ENCODE results near the gene NTRK3.

The NTRK3 gene

DNA sequence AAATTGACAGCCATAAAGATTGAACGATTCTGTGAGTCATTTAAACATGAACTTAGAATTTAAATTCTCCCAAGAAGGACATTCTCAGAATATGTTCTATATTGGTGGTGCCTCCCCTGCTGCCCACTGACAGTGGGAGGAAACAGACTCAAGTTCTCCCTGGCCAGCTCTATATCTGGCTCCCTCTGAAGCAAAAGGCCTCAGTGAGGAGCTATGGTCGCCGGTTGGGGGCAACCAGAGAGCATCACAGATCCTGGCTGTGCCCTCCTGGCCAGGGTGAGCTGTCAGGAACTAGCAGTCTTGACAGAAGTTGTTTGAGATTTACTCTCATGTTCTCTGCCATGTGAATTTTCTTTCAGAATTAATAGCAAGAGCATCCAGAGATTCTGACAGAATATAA, 285.5 kb downstream of the NTRK3 start:
- DNase-seq: no peak

DNA sequence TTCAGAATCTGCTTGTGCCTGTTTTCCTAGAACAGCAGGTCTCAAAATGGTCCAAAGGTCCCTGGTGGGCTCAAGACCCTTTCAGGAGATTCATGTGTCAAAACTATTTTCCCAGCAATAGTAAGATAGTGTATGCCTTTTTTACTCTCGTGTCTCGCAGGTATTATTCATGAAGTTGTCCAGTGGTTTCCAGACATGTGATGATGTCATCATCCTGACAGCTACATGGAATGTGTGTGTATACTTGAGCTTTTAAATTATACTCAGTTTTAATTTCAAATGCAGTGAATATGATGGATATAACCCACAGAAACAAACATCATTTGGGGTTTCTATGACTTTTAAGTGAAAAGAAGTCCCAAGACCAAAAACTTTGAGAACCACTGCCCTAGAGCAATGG, 288.6 kb downstream of the NTRK3 start:
- no peak for DNase-seq

DNA sequence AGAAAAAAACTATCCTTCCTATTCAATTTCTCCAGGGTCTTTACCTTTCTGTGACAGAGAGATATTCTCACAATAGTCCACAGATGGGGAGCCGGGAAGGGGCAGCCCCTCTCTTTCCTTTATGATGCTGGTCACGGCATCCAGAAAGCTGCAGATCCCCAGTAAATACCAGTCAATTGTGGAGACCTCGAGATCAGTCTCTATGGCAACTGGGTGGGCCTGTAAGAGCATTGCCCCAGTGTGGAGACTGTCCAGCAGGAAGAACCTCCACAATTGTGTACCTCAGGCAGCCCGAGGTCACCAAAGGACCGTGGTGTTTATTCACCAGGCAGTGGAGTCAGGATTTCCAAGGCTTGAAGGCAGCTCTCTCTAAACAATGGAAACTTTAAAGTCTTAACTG, 291.2 kb downstream of the NTRK3 start:
- no peak for DNase-seq

DNA sequence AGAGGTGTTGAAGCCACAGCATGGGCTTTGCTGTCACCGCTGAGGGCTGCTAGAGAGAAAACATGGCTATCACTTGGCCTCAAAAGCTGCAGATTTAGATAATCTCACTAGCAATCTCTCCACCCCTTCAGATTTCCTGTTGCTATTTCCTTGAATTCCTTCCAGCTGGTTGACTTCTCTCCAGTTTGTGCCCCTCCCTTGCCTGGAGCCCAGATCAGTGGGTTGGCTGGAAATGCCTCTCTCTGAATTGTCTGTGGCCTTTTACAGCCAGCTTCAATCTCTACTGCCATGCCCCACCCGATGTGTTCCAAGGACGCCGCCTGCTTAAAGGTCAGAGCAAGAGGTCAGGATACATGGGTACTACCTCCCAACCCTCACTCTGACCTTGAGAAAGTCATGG, 294.1 kb downstream of the NTRK3 start:
- no peak for DNase-seq

DNA sequence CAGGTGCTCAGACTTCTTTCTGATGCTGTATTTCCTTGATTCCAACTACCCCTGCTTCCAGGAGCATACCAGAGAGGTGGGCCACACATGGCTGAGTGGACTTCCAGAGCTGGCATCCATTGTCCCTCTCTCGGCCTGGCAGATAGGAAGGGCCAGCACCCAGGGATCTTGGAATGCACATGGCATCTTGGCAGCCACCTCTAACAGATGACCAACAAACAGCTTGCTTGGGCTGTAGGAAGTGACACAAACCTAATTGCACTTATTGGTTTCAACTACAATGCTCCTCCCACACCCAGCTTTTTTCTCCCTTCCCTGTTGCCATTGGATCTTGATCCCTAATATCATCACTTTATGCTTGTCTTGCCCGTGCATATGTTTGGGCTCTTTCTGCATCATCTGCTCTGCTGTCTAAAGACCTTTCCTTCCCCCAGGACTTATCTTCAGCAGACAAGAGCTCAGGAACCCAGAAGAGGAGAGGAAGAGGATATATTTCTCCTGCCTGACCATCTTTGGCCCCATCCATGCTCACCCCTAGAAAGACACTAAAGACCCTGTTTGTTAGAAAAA, 294.6 kb downstream of the NTRK3 start:
- no peak for DNase-seq

DNA sequence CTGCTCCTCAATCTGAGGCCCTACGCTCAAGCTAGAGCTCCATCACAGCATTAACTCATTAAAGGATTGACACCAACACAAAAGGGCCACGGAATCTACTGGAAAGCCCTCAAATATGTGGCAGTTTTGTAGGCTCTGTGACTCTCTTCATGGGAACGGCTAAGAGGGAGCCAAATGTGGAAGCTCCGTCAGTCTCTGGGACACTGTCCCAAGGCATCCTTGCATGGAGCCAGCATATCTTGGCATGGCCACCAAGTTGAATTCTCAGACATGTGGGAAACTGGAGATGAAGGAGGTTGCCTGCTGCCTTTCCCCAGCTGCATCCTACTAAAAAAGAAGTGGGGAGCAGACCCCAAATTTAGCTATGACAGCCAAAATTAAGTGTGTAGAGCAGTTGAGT, 296.9 kb downstream of the NTRK3 start:
- DNase-seq: no peak

DNA sequence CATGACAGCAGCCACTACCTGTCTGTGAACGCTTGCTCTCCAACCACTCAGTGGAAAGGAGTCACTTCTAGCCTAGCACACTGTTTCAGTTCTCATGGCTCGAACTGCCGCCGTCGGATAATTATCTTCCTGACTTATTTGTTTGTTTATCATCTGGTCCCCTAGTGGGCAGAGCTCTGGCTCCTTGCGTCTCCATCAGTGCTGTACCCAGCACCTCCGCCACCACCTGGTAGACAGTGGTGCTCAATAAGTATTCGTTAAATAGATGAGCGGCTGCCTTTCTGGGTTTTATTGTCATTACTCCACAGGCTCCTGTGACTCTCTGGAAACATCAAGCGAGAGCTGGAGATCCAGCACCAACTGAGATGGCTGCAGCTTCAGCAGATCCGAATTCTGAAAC, 297.5 kb downstream of the NTRK3 start:
- no peak for DNase-seq

DNA sequence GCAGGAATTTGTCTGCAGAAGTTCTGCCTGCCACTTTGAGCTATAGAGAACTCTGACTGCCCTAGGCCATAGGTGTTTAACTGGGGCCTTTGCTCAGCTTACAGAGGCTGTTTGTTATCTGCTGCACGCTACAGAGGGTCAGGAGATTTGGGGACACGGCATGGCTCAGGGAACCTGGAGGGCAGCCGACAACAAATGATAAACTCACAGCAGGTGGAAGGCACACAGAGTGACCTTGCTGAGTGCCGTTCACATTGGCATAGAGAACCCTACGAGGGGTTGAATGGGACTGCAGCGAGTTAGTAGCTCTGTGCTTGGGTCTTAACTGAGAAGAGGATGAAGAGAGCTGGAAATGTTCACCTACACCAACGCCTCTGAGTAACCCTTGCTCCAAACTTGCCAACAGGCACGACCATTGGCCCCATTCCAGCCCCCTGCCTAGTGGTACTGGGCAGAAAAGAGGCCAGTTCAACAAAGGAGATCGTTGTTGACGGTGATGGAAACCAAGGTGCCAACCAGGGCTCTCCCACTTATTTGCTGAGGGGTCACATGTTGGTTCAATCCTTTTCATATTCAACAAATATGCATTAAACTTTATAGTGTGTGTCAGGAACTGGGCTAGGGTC, 301.1 kb downstream of the NTRK3 start:
- DNase-seq: no peak

DNA sequence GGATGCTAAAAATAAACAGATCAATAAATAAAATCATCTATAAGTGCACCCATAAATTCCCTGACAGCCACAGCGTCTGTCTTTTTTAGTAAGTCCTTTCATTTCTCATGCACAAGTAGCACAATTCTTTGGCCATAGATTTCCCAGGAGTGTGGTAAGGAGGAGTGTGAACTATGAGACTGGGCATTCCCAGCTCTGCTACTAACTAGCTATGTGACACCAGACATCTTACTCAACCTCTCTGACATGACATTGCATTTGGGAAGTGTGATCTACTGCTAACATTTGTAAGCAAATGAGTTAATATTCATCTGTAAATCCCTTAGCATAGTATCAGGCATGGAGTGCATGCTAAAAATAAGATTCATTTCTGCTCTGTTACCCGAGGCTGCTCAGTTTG, 301.7 kb downstream of the NTRK3 start:
- DNase-seq: no peak

DNA sequence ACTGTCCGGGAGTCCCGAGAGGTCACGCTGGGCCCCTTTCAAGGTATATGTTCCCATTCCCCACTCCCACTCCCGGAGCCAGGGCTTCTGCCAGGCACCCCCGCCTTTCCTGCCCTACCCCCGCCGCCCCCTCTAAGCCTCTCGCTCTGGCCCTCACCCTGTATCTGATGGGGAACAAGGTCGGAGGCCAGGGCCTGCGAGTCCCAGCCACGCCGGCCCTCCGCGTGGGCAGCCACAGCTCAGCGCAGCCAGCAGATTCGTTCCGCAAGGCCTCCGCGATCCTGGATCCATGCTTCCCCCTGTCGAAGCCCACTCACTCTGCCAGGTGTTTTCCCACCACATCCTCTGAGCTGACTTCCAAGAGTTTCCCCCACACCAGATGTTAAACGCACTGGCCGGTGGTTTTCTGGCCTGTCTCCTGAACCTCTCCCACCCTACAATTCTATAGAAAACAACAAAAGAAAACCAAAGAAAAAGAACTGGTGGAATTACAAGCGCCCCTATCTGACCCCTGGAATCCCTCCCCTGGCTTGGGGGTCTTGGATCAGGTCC, 303.7 kb downstream of the NTRK3 start:
- no peak for DNase-seq

DNA sequence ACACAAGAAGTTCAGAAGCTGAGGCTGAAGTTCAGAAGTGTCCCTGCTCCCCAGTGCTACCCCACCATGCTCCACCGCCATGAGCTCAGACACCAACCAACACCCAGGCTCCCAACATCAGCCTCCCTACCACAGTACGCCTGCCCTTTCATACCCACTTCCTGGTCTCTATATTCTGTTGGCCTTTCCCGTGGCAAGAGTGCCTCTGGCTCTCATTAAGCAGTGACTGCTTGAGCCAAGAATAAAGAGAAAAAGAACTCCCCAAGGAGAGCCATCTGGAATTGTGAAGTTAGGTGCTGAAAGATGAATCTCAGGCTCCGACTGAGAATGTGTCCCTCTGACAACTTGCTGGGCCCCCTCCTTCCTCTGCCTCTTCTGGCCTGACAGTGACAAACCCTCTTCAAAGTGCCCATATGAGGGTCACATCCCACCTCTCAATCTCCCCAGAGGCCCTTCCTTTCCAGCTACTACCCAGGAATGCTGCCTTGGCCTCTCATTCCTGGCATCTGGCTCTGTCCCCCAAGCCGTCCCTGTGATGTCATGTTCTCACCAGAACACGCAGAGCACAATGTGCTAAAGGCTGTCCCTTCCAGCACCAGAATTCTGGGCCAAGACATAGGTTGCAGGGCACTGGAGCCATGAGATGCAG, 306.8 kb downstream of the NTRK3 start:
- no peak for DNase-seq

DNA sequence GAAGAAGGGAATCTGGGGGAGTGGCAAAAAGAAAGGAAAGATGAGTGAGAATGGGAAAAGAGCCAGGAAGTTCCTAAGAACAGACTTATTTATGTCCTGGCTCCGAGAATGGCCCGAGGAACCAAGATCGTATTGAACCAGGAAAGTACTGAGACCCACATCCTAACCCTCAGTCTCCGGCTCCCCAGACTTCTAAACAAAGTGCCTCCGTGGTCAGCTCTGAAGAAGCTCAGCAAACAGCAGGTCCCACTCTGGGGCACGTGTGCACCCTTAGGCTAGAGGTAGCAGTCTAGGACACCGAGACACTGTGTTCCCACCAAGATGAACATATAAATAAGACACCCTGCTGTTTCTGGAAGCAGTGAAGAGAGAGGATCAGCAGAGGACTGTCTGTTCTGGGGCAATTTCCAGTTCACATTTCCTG, 307.4 kb downstream of the NTRK3 start:
- no peak for DNase-seq

DNA sequence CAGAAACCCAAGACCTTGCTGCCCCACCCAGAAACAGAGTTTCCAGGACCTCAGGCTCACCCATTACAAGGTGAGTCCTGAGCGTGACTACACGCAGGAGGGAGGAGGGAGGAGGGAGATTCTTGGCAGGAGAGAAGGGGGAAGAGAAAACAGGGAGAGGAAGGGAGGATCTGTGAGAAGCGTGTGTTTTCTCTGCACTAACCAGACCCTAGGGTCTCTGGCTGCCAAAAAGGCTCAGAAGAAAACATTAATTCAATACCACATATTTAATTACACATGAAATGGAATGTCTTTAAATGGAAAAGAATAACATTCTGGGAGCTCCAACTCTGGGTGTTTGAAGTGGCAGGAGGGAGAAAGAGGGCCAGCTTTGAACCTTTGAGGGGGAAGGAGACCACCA, 309.0 kb downstream of the NTRK3 start:
- DNase-seq: no peak

DNA sequence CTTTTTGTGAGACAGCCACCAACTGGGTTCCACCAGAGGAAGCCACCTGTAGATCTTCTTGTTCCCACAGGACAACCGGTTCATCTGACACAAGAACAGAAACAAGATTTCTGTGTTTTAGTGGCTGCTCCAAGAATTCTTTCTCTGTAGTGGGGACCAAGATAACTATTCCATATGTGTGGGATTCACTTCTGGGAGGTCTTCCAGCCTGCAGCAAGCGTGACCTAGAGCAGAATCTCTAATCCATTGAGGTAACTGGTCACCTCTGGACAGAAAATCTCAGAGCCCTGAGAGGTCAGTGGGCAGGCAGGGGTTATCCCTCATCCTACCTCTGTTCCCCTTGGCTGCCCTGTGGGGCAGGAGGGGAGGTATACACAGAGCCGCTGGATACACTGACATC, 311.3 kb downstream of the NTRK3 start:
- DNase-seq: no peak

DNA sequence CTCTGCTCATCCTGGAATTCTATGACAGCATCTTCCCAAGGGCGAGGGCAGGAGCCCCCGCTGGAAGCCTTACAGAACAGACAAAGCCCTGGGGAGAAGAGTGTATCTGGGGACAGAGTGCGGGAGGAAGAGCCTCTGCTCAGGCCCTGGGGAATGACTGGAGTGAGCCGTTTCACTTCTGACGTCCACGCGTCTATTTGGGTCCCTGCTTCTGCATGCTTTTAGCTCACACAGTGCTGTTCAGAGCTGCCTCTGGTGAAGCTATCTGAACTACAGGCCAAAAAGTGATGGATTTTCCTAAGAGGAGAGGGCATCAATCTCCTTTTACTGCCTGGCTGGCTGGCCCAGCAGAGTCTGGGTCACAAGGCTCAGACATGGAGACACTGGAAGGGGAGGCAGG, 311.8 kb downstream of the NTRK3 start:
- DNase-seq: no peak

DNA sequence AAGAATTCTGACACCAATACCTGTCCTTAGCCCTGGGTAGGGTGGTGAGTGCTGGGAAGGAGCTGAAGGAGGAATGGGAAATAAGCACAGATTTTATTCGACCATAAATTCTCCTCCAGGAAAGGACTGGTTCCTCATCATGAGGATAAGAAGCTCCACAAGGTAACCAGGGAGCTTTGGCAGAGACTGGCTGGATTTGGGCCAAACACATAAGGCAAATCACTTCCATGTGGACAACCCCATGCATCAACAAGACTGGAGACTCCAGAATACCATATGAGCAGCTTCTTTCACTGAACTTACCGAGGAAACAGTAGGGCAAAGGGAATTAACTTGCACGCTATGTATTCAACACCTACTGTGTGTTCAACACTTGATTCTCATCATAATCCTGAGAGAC, 312.5 kb downstream of the NTRK3 start:
- no peak for DNase-seq

DNA sequence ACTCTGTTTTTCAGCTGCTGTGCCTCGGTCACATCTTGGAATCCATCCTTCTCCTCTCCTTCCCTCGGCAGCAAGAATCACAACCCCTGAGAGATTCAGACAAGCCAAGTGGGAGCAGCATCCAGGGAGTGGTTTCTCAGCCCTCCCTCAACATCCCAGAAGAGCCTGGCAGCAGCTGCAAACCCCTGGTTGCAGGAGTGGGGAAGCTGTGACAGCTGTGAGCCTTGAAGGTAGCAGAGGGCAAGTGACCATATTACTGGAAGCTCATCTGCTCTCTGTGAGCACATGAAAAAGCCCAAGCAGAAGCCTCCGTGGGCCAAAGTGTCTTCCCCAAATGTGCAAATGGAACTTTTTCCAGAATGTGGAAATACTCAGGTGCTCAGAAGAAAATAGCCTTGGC, 312.9 kb downstream of the NTRK3 start:
- DNase-seq: no peak

DNA sequence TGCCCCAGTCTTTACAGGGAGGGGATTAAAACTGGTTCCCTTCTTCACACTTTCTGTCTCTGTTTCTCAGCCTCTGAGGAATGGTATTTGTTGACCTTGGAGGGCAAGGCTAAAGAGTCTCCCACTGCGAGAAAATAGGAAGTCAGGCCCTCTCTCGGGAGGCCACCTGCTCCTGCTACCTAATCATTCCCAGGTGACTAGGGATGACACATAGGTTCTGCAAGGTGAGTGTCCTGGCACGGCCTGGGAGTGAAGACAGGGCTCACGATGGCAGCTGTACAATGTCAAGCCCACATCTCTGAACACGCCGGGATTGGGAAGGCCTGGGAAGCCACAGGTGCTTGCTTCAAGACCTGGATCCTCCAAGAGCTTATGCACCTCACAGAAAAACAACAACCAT, 314.2 kb downstream of the NTRK3 start:
- DNase-seq: no peak

DNA sequence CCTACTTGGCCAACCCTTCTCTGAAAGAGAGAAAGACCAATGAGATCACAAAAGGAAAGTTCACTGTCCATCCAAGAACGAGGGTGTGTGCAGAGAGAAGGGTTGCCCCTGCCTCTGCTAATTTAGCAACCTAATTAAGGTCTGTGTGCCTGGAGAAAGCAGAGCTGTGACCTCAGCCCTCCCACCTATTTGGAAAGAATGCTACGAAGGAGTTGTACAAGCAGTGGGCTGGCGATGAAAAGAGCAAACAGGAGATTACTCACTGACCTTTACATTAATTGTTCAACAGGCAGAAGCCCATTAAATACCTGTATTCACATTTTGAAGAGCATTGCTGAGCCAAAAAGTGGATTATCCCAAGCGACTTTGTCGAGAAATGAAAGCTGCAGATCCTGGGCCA, 314.9 kb downstream of the NTRK3 start:
- DNase-seq: no peak

DNA sequence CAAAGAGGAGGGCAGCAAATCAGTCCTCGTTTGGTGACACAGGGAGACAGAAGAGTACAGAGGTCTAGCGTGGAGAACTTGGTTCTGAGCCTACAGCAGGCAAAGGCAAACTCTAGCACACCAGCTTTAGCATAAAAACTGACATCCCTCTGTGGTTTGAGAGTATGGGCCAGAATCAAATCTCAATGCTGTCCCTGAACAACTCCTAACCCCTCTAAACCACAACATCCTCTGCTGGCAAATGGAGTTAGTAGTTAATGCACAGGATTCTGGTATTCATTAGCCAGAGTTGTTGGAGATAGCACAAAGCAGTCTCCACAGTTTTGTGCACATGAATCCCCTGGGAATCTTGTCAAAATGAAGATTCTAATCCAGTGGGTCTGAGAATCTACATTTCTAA, 315.8 kb downstream of the NTRK3 start:
- DNase-seq: no peak

DNA sequence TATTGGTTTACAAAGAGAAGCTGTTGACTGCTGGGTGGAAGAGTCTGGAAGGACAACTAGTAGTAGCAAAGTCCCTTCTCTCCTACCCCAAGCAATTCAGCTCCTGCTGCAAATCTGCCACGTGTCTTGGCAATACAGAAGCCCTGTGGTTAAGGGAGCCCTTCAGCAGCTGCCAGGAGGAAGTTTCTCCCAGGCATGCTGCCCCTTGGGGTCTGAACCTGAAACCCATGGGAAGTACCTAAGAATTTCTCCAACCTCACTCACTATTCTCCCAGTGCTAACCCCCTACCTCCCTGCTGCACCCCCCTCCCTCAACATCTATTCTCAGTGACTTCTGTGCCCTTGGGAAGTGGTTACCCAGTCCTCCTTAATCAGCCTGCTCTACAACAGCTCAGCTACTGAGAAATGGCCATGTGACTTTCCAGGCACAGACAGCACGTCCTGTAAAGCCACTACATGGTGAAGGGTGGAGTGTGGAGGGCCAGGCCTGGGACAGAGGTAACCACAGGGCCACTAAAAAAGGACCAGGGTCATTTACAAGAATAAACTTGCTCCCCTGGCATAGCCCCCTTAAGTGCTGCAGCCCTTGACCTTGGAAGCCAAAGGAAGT, 316.6 kb downstream of the NTRK3 start:
- DNase-seq: no peak

DNA sequence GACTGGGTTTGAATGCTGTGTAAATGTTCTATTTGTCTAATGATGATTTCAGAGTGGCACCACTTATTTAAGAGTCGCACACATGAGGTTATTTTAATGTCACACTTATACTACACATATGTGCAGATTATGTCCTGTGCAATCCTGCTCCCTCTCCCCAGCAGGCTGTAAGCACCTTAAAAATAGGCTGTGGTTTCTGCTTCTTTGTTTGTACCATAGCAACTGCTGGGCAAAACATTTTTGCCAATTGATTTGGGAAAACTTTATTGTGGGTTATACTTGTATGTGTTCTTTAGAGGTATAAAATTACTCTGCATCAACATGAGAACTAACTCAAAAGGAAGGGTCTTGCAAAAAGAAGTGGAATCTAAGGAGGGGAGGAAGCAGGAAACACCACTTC, 318.5 kb downstream of the NTRK3 start:
- no peak for DNase-seq

DNA sequence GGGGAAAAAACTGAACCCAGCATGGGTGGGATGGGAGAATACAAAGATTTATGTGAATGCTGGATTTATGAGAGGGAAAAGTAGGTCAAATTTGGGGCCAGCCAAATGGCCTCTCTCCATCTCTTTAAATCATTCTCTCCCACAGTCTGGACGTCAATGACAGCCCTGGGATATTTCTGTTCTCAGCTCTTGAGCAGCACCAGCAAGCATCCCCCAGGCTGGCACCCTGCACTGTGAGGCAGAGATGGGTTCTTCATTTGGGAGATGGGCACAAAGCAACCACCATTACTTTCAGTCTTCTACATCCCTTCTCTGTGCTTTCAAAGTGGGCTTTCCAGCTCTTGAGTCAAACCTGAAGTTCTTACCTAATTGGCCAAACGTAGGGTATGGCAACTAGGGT, 321.0 kb downstream of the NTRK3 start:
- DNase-seq: no peak

DNA sequence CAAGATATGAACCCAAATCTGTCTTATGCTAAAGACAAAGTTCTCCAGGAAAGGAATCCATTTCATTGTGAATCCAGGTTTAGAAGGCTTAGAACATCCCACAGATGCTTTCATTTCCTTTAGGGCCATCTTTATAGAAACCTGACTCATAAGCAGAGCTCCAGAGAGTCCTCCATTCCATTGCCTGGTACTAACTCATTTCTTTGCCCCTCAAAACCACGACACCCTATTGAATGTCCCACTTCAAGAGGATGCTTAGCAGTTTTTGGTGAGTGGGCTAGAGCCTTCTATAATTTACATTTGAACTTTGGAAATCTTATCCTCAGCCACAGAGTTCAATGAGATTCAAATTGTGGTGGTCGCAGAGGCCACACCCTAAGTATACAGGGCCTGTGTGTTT, 325.0 kb downstream of the NTRK3 start:
- no peak for DNase-seq

Measured in activated CD4-positive, alpha-beta T cell treated with anti-CD3 and anti-CD28 coated beads for 48 hours (primary cell).